ENCODE data around the gene ME3.

GRCh38 chr11:86535773-86536172 is 136.6 kb downstream of the ME3 start:
- TF ChIP-seq POLR2A (IDR thresholded peaks at IDR 0.05; ENCODE audit: low read length) (no peak), CBX8 (IDR thresholded peaks at IDR 0.05) (no peak), ATOH8 (CRISPR knock-in tag; IDR thresholded peaks at IDR 0.05; ENCODE audit: low read depth) (no peak), CHD2 (IDR thresholded peaks at IDR 0.05; ENCODE audit: low read length, partially characterized antibody) (no peak), REST (IDR thresholded peaks at IDR 0.05) (no peak)
- TF ChIP-seq, protein P1, sequence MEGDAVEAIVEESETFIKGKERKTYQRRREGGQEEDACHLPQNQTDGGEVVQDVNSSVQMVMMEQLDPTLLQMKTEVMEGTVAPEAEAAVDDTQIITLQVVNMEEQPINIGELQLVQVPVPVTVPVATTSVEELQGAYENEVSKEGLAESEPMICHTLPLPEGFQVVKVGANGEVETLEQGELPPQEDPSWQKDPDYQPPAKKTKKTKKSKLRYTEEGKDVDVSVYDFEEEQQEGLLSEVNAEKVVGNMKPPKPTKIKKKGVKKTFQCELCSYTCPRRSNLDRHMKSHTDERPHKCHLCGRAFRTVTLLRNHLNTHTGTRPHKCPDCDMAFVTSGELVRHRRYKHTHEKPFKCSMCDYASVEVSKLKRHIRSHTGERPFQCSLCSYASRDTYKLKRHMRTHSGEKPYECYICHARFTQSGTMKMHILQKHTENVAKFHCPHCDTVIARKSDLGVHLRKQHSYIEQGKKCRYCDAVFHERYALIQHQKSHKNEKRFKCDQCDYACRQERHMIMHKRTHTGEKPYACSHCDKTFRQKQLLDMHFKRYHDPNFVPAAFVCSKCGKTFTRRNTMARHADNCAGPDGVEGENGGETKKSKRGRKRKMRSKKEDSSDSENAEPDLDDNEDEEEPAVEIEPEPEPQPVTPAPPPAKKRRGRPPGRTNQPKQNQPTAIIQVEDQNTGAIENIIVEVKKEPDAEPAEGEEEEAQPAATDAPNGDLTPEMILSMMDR (IDR thresholded peaks at IDR 0.05): no peak

Data from A549 (cell line).